NCI-H1694 treated with DMSO at 0.1 percent for 48 hours (cell line): ENCODE data around the gene MYOD1.

Experiments
- DNase-seq: peaks from one replicate; lab custom pipeline; 2025; lab: John Stamatoyannopoulos, UW

MYOD1 gene

DNA sequence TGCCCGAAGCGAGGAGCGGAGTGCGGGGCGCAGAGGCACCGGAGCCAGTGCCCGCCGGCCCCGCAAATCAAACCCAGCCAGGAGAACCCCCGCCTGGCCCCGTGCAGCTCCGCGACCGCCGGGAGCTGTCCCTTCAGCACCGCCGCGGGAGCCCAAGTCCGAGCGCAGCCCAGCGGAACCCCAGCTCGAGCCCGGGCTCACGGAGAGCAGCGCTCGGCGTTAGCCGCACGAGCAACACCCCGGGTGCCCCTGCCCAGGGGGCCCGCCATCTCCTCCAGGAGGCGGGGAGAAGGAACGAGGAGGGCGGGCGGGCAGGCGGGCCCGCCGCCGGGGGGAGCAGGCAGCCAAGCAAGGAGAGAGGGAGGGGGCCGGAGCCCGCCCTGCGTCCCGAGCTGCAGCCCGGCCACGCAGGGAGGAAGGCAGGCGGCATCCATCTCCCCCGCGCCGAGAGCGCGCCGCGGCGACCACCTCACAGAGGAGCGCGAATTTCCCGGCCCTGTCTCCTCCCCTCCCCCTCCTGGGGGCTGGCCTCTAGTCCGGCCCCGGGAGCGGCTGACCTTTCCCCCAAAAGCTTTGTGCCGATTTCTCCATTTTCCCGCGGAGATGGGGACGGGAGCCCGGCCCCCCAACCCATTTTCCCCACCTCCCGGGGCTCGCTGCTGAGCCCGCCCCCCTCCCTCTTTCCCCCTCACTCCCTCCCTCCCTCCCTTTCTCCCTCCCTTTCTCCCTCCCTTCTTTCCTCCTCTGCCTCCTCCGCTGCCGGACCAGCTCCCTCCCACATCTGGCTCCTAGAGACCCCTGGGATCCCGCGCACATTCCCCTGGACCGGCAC, 15.8 kb downstream of the MYOD1 start:
- no peak for DNase-seq

- no peak for DNase-seq
These were observed 16.6 kb downstream of the MYOD1 start for GRCh38 chr11:17735818-17736578.

DNA sequence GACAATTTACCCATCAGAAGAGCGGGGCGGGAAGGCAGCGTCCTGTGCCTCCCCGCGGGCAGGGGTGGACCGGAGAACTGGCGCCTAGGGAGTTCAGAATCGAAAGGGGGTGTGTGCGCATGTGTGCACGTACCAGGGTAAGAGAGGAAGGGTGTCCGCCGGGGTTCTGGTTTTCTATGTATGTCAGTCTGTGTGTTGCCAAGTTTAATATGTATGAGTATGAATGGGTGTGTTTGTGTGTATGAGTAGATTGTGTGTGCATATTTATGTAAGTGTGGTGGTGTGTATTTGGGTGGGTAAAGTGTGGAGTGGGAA, 17.2 kb downstream of the MYOD1 start:
- DNase-seq, result no peak

- DNase-seq, result no peak
These were observed 17.8 kb downstream of the MYOD1 start for GRCh38 chr11:17736930-17737817.

- DNase-seq, result no peak
These were observed 19.0 kb downstream of the MYOD1 start for GRCh38 chr11:17738151-17738973.

GRCh38 chr11:17739945-17740338, 20.6 kb downstream of the MYOD1 start:
- no peak for DNase-seq

GRCh38 chr11:17740649-17741235, 21.4 kb downstream of the MYOD1 start:
- DNase-seq, result no peak

DNA sequence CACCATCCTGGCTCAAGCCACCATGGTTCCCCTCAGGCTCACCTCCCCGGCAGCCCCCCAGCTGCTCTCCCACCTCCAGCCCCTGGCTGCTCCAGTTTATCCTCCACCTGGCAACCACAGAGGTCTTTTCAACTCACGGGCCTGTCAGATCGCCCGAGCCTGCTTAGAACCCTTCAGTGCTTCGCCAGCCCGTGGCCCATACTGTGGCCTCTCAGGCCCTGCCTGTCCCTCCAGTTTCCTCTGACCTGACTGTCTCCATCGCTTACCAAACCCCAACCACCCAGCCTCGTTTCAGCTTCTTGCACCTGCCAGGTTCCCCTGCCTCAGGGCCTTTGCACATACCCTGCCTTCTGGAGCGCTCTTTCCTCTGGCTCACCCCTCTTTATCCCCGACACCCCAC, 22.1 kb downstream of the MYOD1 start:
- no peak for DNase-seq

GRCh38 chr11:17742019-17742418, 22.6 kb downstream of the MYOD1 start:
- no peak for DNase-seq

GRCh38 chr11:17743026-17743807, 23.8 kb downstream of the MYOD1 start:
- DNase-seq, result no peak

DNA sequence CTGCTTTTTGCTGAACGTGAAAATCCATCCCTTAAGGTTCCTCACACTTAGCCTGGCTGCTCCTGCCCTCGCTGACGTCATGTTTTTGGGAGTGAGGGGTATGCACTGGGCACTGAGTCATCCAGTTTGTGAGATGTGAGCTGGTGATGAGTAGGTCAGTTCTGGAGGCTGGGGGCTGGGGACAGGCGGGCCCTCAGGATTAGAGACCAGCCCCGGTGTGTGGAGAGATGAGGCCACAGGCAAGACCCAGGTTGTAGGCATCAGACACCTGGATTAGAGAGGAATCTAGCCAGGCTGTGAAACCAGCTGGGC, 24.4 kb downstream of the MYOD1 start:
- DNase-seq, result no peak

- no peak for DNase-seq
These were observed 25.0 kb downstream of the MYOD1 start for GRCh38 chr11:17744151-17744940.

DNA sequence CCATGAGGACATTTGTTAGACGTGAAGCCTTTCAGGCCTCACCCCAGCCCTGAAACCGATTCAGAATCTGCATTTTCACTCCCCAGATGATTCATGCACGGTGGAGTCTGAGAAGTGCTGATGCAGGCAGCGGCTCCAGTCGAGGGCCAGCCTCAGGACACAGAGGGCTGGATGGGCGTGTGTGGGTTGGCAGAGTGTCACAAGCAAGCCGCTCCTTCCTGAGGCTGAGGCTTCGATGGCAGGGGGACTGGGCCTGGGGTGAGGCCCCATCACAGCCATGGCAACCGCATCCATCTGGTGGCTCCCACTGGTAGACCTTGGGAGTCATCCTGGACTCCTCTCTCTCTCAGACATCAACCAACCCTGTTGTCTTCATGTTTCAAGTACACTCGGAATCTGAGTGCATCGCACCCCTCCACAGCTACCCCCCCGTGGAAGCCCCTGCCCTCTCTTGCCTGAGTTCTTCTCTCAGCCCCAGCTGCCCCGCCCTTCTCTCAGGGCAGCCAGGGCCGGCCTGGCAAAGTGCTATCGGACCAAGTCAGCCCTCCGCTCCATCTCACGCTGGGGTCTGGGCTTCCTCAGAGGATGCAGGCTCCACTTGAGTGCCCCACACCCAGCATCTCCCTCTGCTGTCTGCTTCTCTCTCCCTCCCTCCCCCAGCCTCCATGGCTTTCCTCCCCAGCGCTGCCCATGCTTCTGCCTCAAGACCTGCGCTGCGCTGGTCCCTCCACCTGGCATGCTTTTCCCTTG, 25.8 kb downstream of the MYOD1 start:
- DNase-seq, result no peak

GRCh38 chr11:17746096-17746495, 26.7 kb downstream of the MYOD1 start:
- no peak for DNase-seq

DNA sequence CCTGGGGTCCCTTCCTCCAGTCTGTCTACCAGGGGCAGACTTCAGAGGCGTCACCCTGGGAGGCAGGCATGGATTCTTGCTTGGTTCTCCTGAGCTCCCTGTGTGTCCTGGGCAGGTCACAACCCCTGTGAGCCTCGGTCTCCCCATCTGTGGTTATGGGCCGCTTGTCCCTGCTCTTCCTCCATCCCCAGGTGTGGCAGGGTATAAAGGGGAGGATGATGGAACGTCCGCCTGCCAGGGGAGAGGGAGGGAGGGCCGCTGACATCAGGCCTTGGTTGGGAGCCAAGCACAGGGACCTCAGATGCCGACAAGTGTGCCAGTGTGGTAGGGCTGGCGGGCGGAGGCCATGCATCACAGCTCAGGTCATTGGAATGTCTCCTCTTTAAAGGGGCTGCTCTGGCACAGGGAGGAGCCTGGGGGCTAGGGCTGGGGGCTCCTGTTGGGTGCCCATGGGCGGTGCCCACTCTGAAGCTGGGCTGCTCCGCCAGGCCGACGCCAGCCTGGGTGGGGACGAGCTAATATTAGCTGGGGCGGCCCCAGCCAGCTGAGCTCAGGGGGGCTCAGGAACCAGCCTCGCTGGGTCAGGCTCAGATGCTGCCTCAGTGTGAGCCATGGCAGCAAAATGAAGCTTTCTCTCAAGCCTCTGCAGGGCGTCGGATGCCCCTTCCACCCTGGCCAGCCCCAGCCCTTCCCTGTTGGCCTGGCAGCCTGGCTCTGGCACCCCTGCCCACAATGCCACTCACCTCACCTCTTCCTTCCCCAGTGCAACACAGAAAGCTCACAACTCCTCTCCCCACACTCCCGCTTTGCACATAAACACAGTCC, 28.0 kb downstream of the MYOD1 start:
- no peak for DNase-seq

DNA sequence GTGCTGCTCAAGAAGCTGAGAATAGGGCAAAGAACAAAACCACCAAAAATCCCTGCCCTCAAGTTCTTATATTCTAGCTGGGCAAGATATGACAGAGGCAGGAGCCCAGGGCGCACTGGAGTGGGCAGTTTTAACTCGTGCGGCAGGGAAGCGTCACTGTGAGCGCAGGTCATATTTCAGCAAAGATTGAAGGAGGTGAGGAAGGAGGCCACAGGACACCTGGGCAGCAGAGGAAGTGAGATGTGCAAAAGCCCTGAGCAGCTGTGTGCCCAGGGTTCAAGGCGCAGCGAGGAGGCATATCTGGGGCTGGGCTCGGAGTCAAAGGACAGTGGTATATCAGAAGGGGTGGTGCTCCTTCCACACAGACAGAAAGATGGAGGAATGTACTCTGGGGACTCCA, 28.7 kb downstream of the MYOD1 start:
- DNase-seq, result no peak

DNA sequence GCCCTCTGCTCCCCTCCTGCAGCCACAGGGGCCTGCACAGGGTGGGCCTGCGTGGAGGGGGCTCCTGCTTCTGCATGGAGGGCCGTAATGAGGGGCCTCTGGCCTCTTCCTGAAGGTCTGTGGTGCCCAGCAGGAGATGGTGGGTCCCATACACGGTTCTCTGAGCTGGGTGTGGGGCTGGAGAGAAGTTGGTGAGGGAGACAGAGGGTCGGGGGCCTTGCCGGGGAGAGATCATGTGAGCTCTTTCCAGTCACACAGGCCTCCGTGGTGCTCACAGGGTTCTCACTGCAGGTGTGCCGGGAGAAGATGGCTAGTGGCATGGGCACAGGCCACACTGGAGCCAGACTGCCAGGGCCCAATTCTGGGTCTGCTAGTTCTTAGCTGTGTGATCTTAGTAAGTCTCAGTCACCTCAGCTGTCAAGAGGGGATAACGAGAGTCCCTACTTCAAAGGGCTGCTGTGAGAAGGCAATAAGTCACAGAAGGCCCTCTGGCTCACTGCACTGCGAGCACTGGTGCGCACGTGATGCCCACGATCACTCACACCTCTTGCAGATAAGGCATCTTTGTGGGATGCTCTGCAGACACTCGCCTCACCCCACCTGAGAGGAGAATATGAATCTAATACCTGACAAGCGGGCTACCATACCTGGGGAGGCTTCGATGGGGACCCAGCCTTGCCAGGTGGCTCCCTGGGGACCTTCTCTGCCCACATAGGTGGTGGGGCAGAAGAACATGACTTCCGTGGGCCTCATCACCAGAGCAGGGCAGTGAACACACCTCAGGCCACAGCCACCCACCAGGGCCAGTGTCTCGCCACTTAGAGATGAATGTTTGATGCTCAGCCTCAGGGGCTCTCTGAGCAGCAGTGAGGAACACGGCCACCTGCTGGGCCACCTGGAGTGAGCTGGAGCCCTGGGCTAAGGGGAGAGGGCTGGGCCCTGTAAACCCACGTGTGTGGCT, 29.7 kb downstream of the MYOD1 start:
- DNase-seq, result no peak
